ENCODE results near the gene TEX261.

Gene TEX261

GRCh38 chr2:70979180-70979488 is 15.5 kb downstream of the TEX261 start:
- ChIA-PET POLR2A (no interaction called here), CTCF (no interaction called here)
- no peak for DNase-seq (ENCODE audit: extremely low spot score)
- TF ChIP-seq L3MBTL2 (conservative IDR thresholded peaks at IDR 0.05) = no peak

DNA sequence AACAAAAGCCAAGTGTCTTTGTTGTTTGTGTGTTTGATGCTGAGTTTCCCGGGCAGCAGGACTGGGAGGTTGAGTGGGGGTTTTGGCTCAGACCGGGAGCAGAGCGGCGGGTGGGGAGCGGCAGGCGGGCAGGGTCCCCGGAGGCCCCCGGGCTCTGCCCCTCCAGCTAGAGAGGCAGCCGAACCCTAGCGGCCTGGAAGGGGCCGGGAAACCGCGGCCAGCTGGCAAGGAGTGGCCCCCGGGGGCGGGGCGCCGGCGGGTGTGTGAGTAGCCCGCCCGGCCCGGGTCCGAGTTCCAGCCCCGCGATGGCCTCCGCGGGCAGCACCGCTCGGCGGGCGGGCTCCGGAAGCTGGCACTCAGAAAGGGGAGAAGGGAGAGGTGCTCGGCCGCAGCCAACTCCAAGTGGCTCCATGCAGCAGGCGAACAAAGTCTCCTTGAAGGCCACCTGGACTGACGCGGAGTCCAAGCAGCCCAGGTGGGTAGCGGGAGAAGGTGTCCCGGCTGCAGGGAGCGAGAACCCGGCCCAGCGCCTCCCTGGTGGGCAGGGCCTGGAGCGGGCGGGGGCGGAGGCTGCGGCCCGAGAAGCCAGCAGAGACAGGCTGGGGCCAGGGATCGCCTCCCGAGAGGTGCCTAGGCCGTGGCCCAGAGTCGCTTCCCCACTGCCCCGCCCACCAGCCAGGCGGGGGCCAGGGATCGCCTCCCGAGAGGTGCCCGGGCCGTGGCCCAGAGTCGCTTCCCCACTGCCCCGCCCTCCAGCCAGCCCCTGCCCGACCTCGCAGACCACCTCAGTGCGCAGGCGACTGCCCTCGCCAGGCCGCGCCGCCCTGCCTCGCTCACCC is 16.1 kb downstream of the TEX261 start, which contains the start of gene ANKRD53:
ANKRD53 (plus strand) TSS at position 290 of the 839 bp plus-strand sequence; CDS start at position 306, 16 bp downstream.
- ChIA-PET CTCF (interaction anchor here (1.7 kb wide), 1 partner anchor 30 kb away, joined by 4 read pairs; no protein-coding TSS in a partner anchor), POLR2A (interaction anchor here (1.5 kb wide), 1 partner anchor 30 kb away, joined by 3 read pairs; no protein-coding TSS in a partner anchor)
- no peak for DNase-seq (ENCODE audit: extremely low spot score)
- TF ChIP-seq ZNF384 (IDR thresholded peaks at IDR 0.05) = no peak
- no peak for TF ChIP-seq ARNT (IDR thresholded peaks at IDR 0.05)
- TF ChIP-seq BHLHE40 (IDR thresholded peaks at IDR 0.05; ENCODE audit: borderline replicate concordance) = no peak
- no peak for TF ChIP-seq L3MBTL2 (conservative IDR thresholded peaks at IDR 0.05)
- no peak for TF ChIP-seq NFRKB (IDR thresholded peaks at IDR 0.05)
- no peak for TF ChIP-seq HDGF (IDR thresholded peaks at IDR 0.05; ENCODE audit: borderline replicate concordance)
- TF ChIP-seq SUZ12 (IDR thresholded peaks at IDR 0.05) = no peak
- no peak for TF ChIP-seq CTBP1 (IDR thresholded peaks at IDR 0.05; ENCODE audit: borderline replicate concordance)
- no peak for TF ChIP-seq FOXM1 (IDR thresholded peaks at IDR 0.05; ENCODE audit: borderline replicate concordance)
- no peak for TF ChIP-seq PKNOX1 (IDR thresholded peaks at IDR 0.05)
- TF ChIP-seq LEF1 (IDR thresholded peaks at IDR 0.05; ENCODE audit: borderline replicate concordance) = no peak
- no peak for TF ChIP-seq TARDBP (IDR thresholded peaks at IDR 0.05)
- TF ChIP-seq SP1 (IDR thresholded peaks at IDR 0.05) = no peak
- no peak for TF ChIP-seq FOXK2 (IDR thresholded peaks at IDR 0.05)
- TF ChIP-seq FOXA1 (IDR thresholded peaks at IDR 0.05) = no peak
- no peak for TF ChIP-seq ELF4 (IDR thresholded peaks at IDR 0.05)

GRCh38 chr2:70977605-70978205 is 17.0 kb downstream of the TEX261 start:
- DNase-seq (ENCODE audit: extremely low spot score) = no peak
- POLR2A ChIA-PET = interaction anchor here (1.5 kb wide), 1 partner anchor 29 kb away, joined by 3 read pairs; no protein-coding TSS in a partner anchor
- no peak for TF ChIP-seq L3MBTL2 (conservative IDR thresholded peaks at IDR 0.05)
- TF ChIP-seq FOXA1 (IDR thresholded peaks at IDR 0.05) = no peak
- no peak for TF ChIP-seq FOXK2 (IDR thresholded peaks at IDR 0.05)
- TF ChIP-seq ZNF384 (IDR thresholded peaks at IDR 0.05) = no peak
- no peak for TF ChIP-seq FOXM1 (IDR thresholded peaks at IDR 0.05; ENCODE audit: borderline replicate concordance)
- no peak for TF ChIP-seq NFRKB (IDR thresholded peaks at IDR 0.05)
- TF ChIP-seq BHLHE40 (IDR thresholded peaks at IDR 0.05; ENCODE audit: borderline replicate concordance) = no peak
- TF ChIP-seq SP1 (IDR thresholded peaks at IDR 0.05) = no peak
- TF ChIP-seq PKNOX1 (IDR thresholded peaks at IDR 0.05) = no peak
- TF ChIP-seq HDGF (IDR thresholded peaks at IDR 0.05; ENCODE audit: borderline replicate concordance) = no peak
- no peak for TF ChIP-seq SUZ12 (IDR thresholded peaks at IDR 0.05)
- no peak for TF ChIP-seq TARDBP (IDR thresholded peaks at IDR 0.05)
- TF ChIP-seq ARNT (IDR thresholded peaks at IDR 0.05) = no peak
- no peak for TF ChIP-seq CTBP1 (IDR thresholded peaks at IDR 0.05; ENCODE audit: borderline replicate concordance)
- TF ChIP-seq ELF4 (IDR thresholded peaks at IDR 0.05) = no peak
- no peak for TF ChIP-seq LEF1 (IDR thresholded peaks at IDR 0.05; ENCODE audit: borderline replicate concordance)
- CTCF ChIA-PET = interaction anchor here (1.7 kb wide), 1 partner anchor 29 kb away, joined by 4 read pairs; no protein-coding TSS in a partner anchor

- POLR2A ChIA-PET = no interaction called here
- CTCF ChIA-PET = no interaction called here
- no peak for TF ChIP-seq HDGF (IDR thresholded peaks at IDR 0.05; ENCODE audit: borderline replicate concordance)
- TF ChIP-seq SP1 (IDR thresholded peaks at IDR 0.05) = no peak
- TF ChIP-seq ELF4 (IDR thresholded peaks at IDR 0.05) = no peak
- no peak for DNase-seq (ENCODE audit: extremely low spot score)
Observed at GRCh38 chr2:70975237-70975636, 19.4 kb downstream of the TEX261 start.

DNA sequence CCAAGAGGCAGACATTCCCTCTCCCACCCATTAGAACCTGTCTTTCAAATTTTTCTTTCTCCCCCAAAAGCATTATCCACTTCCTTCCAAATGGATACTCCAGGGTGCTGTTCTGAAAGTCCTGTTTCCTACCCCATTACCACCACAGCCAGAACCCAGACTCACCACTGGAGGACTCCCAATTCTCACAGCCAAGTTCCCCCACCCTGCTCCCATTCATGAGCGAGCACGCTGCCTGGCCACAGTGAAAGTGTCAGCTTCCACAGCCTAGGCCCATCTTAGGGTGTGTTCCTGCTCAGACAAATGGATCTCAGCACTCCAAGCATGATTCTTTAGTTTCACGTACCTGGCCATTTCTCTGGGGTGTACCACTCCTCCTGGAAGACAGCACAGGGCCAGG is 20.1 kb downstream of the TEX261 start:
- POLR2A ChIA-PET = no interaction called here
- no peak for DNase-seq (ENCODE audit: extremely low spot score)
- CTCF ChIA-PET = no interaction called here
- no peak for TF ChIP-seq ELF4 (IDR thresholded peaks at IDR 0.05)
- TF ChIP-seq CTBP1 (IDR thresholded peaks at IDR 0.05; ENCODE audit: borderline replicate concordance) = no peak
- TF ChIP-seq HDGF (IDR thresholded peaks at IDR 0.05; ENCODE audit: borderline replicate concordance) = no peak
- no peak for TF ChIP-seq FOXM1 (IDR thresholded peaks at IDR 0.05; ENCODE audit: borderline replicate concordance)
- no peak for TF ChIP-seq SP1 (IDR thresholded peaks at IDR 0.05)
- TF ChIP-seq ZNF384 (IDR thresholded peaks at IDR 0.05) = no peak
- no peak for TF ChIP-seq ARNT (IDR thresholded peaks at IDR 0.05)
- TF ChIP-seq FOXA1 (IDR thresholded peaks at IDR 0.05) = no peak
- TF ChIP-seq TARDBP (IDR thresholded peaks at IDR 0.05) = no peak

- CTCF ChIA-PET = no interaction called here
- POLR2A ChIA-PET = interaction anchor here (0.9 kb wide), 1 partner anchor 19 kb away, joined by 3 read pairs; no protein-coding TSS in a partner anchor
- no peak for DNase-seq (ENCODE audit: extremely low spot score)
- TF ChIP-seq FOXK2 (IDR thresholded peaks at IDR 0.05) (no peak), ZNF384 (IDR thresholded peaks at IDR 0.05) (no peak), FOXM1 (IDR thresholded peaks at IDR 0.05; ENCODE audit: borderline replicate concordance) (no peak), CTBP1 (IDR thresholded peaks at IDR 0.05; ENCODE audit: borderline replicate concordance) (no peak), PKNOX1 (IDR thresholded peaks at IDR 0.05) (no peak), SUZ12 (IDR thresholded peaks at IDR 0.05) (no peak), BHLHE40 (IDR thresholded peaks at IDR 0.05; ENCODE audit: borderline replicate concordance) (no peak), SP1 (IDR thresholded peaks at IDR 0.05) (no peak), ELF4 (IDR thresholded peaks at IDR 0.05) (no peak), NFRKB (IDR thresholded peaks at IDR 0.05) (no peak), L3MBTL2 (conservative IDR thresholded peaks at IDR 0.05) (no peak), LEF1 (IDR thresholded peaks at IDR 0.05; ENCODE audit: borderline replicate concordance) (no peak), FOXA1 (IDR thresholded peaks at IDR 0.05) (no peak)
Observed at GRCh38 chr2:70967189-70967588, 27.5 kb downstream of the TEX261 start.
